GM12878 (cell line): ENCODE measurements around the gene GHDC. TPM values are rescaled to one million over a fixed set of nuclear protein-coding genes. Genes with fewer than 3 reads are reported as not detected.

Experiments used
- ATAC-seq: fragments of 200-7000 bp; cut with Tn5 transposase; 3 replicates; pipeline ENCODE4 v1.9.1; 2020; ENCODE audit warnings: mild to moderate bottlenecking, moderate library complexity
- BruUV-seq: library from RNA; stranded (reverse); fragments of 400-500 nt; replicated peaks from 2 replicates; lab custom pipeline; 2021; lab: Mats Ljungman, UMichigan
- CTCF ChIA-PET: fragments of 300-600 bp; sonication (Branson Sonifier 250); formaldehyde crosslinking; extraction: SDS; loops from one replicate; lab custom pipeline; 2021; ENCODE audit warnings: inconsistent platforms; lab: Yijun Ruan, JAX
- POLR2A ChIA-PET: fragments of 350-600 bp; formaldehyde crosslinking; extraction: SDS; loops from one replicate; lab custom pipeline; 2021; ENCODE audit warnings: inconsistent platforms; lab: Charles Lee
- RAD21 ChIA-PET: fragments of 300-600 bp; sonication (Branson Sonifier 250); formaldehyde crosslinking; loops from one replicate; lab custom pipeline; 2023; ENCODE audit warnings: antibody characterized with exemption; ENCODE audit not compliant: unreplicated experiment; lab: Charles Lee
- SMC1A ChIA-PET: fragments of 300-600 bp; sonication (Branson Sonifier 250); formaldehyde crosslinking; loops from one replicate; lab custom pipeline; 2023; ENCODE audit not compliant: unreplicated experiment, uncharacterized antibody; lab: Charles Lee
- DNase-seq: peaks from one replicate; pipeline ENCODE4 v3.0.0-alpha.2; 2011; ENCODE audit warnings: low read depth, low spot score
- FAIRE-seq: peaks from 3 replicates; lab custom pipeline; 2011; peaks lifted over from hg19 to GRCh38; lab: Jason Lieb, UNC
- H2AFZ ChIP-seq: 2 replicates; pipeline ENCODE4 v1.6.0; 2011; ENCODE audit warnings: low read depth, low read length, control low read depth; ENCODE audit not compliant: control insufficient read depth
- H3K27ac ChIP-seq: 2 replicates; pipeline ENCODE4 v1.5.1; 2011; ENCODE audit warnings: control low read depth; ENCODE audit not compliant: control insufficient read depth, insufficient read depth
- H3K27me3 ChIP-seq, 2 experiments: replicated peaks in 1 of 2; 2 replicates each; pipeline versions ENCODE4 v1.6.0 to v1.6.1; 2011; ENCODE audit warnings: low read length in 1 of 2; ENCODE audit not compliant: control insufficient read depth in 2 of 2, insufficient read depth in 2 of 2
- H3K36me3 ChIP-seq, 2 experiments: 2 replicates each; pipeline ENCODE4 v1.5.1; 2011; ENCODE audit warnings: low read length in 1 of 2; ENCODE audit not compliant: control insufficient read depth in 2 of 2, insufficient read depth in 2 of 2
- H3K4me1 ChIP-seq: 2 replicates; pipeline ENCODE4 v1.6.1; 2011; ENCODE audit warnings: mild to moderate bottlenecking, low read length, moderate library complexity, mixed read lengths; ENCODE audit not compliant: control insufficient read depth, insufficient read depth
- H3K4me2 ChIP-seq: 2 replicates; pipeline ENCODE4 v1.6.0; 2011; ENCODE audit warnings: control low read depth; ENCODE audit not compliant: control insufficient read depth, insufficient read depth
- H3K4me3 ChIP-seq: fragments of 200-600 bp; sonication (generic); 2 replicates; pipeline ENCODE4 v1.5.1; 2016
- H3K79me2 ChIP-seq: 2 replicates; pipeline ENCODE4 v1.6.0; 2011; ENCODE audit warnings: low read length; ENCODE audit not compliant: control insufficient read depth, insufficient read depth
- H3K9ac ChIP-seq: 2 replicates; pipeline ENCODE4 v1.8.0; 2011; ENCODE audit warnings: low read length, control low read depth, mixed read lengths; ENCODE audit not compliant: control insufficient read depth, insufficient read depth
- H3K9me3 ChIP-seq: replicated peaks from 3 replicates; pipeline ENCODE4 v1.5.1; 2011; ENCODE audit warnings: mild to moderate bottlenecking, low read length; ENCODE audit not compliant: control insufficient read depth, insufficient read depth
- H4K20me1 ChIP-seq: 2 replicates; pipeline ENCODE4 v1.6.0; 2011; ENCODE audit not compliant: control insufficient read depth, insufficient read depth
- BMI1 ChIP-seq: fragments of 450-650 bp; IDR thresholded peaks from 2 replicates; pipeline ENCODE4 v1.6.1; 2016; ENCODE audit warnings: mild to moderate bottlenecking, moderate library complexity, borderline replicate concordance
- CHD4 ChIP-seq: fragments of 200-600 bp; sonication (generic); IDR thresholded peaks from 2 replicates; pipeline ENCODE4 v1.6.1; 2016; ENCODE audit warnings: mild to moderate bottlenecking
- SREBF2 ChIP-seq: IDR thresholded peaks from 2 replicates; pipeline ENCODE4 v1.6.1; 2012; ENCODE audit warnings: mild to moderate bottlenecking, low read length
- SUPT20H ChIP-seq: IDR thresholded peaks from 2 replicates; pipeline ENCODE4 v1.6.1; 2011; ENCODE audit warnings: low read depth, mild to moderate bottlenecking, low read length, moderate library complexity, borderline replicate concordance; ENCODE audit not compliant: control insufficient read depth
- TCF12 ChIP-seq: IDR thresholded peaks from 2 replicates; pipeline ENCODE4 v1.6.1; 2011; ENCODE audit warnings: low read depth, mild to moderate bottlenecking, low read length
- WGBS: methylation state at CpG from one replicate; pipeline ENCODE4 v1.1.6; 2016; ENCODE audit warnings: low lambda C conversion rate; ENCODE audit not compliant: insufficient replicate concordance, insufficient coverage; ENCODE audit errors: missing lambda C conversion rate; 5-methylcytosine and 5-hydroxymethylcytosine counted together
- in situ Hi-C: fragments of 300-500 bp; cut with MboI; formaldehyde crosslinking; loops from 9 replicates; pipeline ENCODE4 v1.14.3; 2018; ENCODE audit warnings: mixed read lengths
- intact Hi-C: fragments of 100-400 bp; cut with micrococcal nuclease; formaldehyde crosslinking; loops from one replicate; pipeline ENCODE4 v1.14.2; 2022; ENCODE audit not compliant: unreplicated experiment
- polyA plus RNA-seq, 11 experiments: library from polyadenylated mRNA; depleted of rRNA in 4 of 11; unstranded in 6 of 11; stranded (reverse) in 5 of 11; fragments of >200 nt; fragmentation: Nextera tagmentation in 4 of 11; fragmentation: Illumina TruSeq in 1 of 11; extraction: Ambion mirVana in 4 of 11; extraction: Trizol in 1 of 11; gene quantifications; 1 replicate in 1 of 11; 2 replicates in 10 of 11; pipeline versions ENCODE4 v1.2.1 to v1.2.3, GENCODE V29; 2011 to 2016; ENCODE audit warnings: inconsistent platforms in 2 of 11, missing spikeins in 2 of 11, low read depth in 1 of 11
- total RNA-seq, 4 experiments: library from RNA; depleted of rRNA in 3 of 4; stranded (reverse); fragments of >200 nt in 3 of 4; fragmentation: Illumina TruSeq in 1 of 4; extraction: Trizol in 1 of 4; gene quantifications; 2 replicates each; pipeline versions ENCODE4 v1.2.1 to v1.2.3, GENCODE V29; 2013 to 2021
- TF ChIP-seq, protein P1 (sequence below): fragments of 450-650 bp; formaldehyde crosslinking; IDR thresholded peaks from 2 replicates; pipeline ENCODE4 v1.4.0; 2020; ENCODE audit warnings: mild to moderate bottlenecking, moderate library complexity

The GHDC gene
- total and polyA plus RNA-seq, 10 of the 15 experiments (the other 5 are each of a cell fraction or from before 2014, with no cell fraction given) = 0.72 to 20.6 (median 12.9) TPM

DNA sequence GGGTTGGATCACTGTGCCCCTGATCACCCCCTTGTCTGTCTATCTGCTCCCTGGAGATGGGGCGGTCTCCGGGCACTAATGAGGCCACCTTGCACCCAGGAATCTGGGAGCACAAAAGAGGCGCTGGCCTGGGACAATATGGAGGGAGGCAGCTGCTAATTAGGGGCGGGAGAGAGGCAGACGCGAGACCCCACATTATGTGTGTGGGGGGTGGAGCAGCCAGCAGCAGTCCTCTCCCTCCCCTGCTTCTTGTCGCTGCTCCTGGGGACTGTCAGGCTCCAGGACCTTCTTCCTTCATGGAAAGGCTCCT is 8.7 kb downstream of the GHDC start (continued):
- no peak for TF ChIP-seq SUPT20H

DNA sequence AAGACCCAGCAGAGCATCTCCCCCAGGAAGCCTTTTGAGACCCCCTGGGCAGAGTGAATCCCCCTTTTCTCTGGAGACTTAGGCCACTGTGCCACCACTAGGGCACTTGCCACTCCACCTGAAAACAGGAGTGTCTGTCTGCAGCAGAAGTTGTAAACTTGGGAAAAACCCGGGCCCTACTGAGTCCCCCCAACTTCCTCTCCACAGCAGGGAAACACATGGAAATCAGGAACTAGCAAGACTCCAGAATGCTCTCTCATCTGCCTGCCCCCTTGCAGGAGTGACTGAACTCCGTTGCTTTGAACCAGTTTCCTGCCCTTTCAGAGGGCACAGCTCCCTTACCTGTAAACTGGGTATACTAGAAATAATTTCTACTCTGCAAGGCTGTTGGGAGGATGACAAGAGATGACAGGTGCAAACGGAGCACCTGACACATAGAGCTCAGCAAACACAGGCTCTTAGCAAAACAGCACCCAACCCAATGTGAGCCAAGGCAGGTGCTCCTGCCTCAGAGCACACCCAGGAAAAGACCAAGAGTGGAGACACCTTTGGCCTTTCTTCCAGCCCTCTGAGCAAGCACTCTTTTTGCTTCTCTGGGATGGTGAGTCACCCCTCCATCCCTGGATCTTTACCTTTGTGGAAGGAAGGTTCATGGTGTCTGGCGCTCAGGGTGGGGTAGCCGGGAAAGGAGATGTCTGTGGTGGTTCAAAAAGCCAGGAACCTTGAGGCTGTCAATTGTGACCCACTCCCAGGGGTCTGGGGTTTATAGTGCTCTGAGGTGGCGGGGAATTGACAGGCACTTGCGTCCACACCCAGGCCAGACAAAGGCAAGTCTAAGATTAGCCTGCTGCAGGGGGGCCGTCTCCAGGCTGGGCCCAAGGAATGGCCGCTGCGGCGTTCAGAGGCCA is 9.3 kb downstream of the GHDC start, which contains the start of gene HCRT:
HCRT (minus strand) TSS at position 740 of the 908 bp plus-strand sequence; CDS start at position 653, 87 bp downstream.
- in situ Hi-C loops = no loop called here
- no TSS peak for BruUV-seq
- TF ChIP-seq CHD4 (no peak), BMI1 (no peak), SREBF2 (no peak), TCF12 (no peak)
- TF ChIP-seq, protein P1, sequence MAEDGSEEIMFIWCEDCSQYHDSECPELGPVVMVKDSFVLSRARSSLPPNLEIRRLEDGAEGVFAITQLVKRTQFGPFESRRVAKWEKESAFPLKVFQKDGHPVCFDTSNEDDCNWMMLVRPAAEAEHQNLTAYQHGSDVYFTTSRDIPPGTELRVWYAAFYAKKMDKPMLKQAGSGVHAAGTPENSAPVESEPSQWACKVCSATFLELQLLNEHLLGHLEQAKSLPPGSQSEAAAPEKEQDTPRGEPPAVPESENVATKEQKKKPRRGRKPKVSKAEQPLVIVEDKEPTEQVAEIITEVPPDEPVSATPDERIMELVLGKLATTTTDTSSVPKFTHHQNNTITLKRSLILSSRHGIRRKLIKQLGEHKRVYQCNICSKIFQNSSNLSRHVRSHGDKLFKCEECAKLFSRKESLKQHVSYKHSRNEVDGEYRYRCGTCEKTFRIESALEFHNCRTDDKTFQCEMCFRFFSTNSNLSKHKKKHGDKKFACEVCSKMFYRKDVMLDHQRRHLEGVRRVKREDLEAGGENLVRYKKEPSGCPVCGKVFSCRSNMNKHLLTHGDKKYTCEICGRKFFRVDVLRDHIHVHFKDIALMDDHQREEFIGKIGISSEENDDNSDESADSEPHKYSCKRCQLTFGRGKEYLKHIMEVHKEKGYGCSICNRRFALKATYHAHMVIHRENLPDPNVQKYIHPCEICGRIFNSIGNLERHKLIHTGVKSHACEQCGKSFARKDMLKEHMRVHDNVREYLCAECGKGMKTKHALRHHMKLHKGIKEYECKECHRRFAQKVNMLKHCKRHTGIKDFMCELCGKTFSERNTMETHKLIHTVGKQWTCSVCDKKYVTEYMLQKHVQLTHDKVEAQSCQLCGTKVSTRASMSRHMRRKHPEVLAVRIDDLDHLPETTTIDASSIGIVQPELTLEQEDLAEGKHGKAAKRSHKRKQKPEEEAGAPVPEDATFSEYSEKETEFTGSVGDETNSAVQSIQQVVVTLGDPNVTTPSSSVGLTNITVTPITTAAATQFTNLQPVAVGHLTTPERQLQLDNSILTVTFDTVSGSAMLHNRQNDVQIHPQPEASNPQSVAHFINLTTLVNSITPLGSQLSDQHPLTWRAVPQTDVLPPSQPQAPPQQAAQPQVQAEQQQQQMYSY (CRISPR knock-in tag) = no peak
- Histone ChIP-seq H3K27ac (no peak within 1 kb of the TSS), H2AFZ (peak within 1 kb of the TSS; percentile 73), H3K79me2 (no peaks in the 10 kb centered on the region), H4K20me1 (no peaks in the 10 kb centered on the region), H3K27me3 (no peaks in the 10 kb centered on the region), H3K9ac (no peak within 1 kb of the TSS; the same call in 1 of the 2 replicates), H3K4me1 (peaks cover 22% of the 10 kb centered on the region), H3K4me3 (peak within 1 kb of the TSS; percentile 76), H3K4me2 (peak within 1 kb of the TSS; percentile 51), H3K36me3 (no peaks in the 10 kb centered on the region), H3K9me3 (no peaks in the 10 kb centered on the region)
- RAD21 ChIA-PET = interaction anchor here (0.5 to 2.5 kb wide), 5 partner anchors 9 to 223 kb away, joined by 3 to 9 read pairs (median 4); partner anchors contain the start of genes GHDC and KAT2A
- FAIRE-seq (no peak), ATAC-seq (no peak), DNase-seq (no peak)
- CTCF ChIA-PET = interaction anchor here (0.8 to 3.7 kb wide), 13 partner anchors 9 to 222 kb away, joined by 3 to 17 read pairs (median 4); partner anchors contain the start of genes DNAJC7 and GHDC
- intact Hi-C loops = loop anchor here (5.0 to 10.0 kb wide), 3 partner anchors 102 to 220 kb away; partner anchors contain the start of genes CNP and STAT5A
- POLR2A ChIA-PET = interaction anchor here (0.6 kb wide), 1 partner anchor 63 kb away, joined by 4 read pairs; no protein-coding TSS in a partner anchor
- WGBS = 67% methylated on average over 11 of the region's 11 CpGs
- SMC1A ChIA-PET = interaction anchor here (0.6 to 2.2 kb wide), 3 partner anchors 9 to 221 kb away, joined by 3 to 13 read pairs (median 5); partner anchors contain the start of gene GHDC
